ENCODE measurements around the gene GRAMD1A.
"Not testable (repeated sequence)": the region's sequence is repeated elsewhere in the genome, so short reads cannot be mapped to it uniquely, and the experiment has no call there.

GRAMD1A gene

DNA sequence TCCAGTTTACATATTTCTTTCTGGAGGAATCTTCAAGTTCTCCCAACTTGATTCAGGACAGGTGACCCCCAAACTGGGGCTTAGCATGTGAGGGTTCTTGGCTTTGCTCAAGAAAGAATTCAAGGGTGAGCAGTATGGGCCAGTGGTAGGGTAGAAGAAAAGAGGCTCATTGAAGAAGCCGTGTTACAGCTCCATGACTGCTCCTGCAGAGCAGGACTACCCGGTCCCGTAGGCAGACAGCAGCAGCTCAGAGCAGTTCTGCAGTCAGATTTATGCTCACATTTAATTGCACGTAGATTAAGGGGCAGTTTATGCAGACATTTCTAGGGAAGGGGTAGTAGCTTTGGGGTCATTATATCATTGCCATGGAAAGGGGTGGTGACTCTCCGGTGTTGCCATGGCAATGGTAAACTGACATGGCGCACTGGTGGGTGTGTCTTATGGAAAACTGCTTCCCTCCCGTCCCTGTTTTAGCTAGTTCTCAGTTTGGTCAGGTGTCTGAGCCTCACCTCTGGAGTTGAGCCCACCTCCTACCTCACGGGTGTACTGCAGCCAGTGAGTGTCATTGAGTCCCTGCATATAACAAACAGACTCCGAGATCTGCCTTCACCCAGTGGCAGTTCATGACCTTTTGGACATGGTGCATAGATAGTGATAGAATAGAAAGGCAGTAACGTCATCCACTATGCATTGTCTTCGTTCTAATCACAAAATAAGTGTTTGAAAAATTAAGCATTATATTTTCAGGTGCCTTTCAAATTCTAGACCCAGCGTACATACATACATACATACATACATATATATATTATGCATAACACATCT is 20.1 kb upstream of the GRAMD1A start:
- DNase-seq (ENCODE audit: low read depth in 2 of 2): no peak

DNA sequence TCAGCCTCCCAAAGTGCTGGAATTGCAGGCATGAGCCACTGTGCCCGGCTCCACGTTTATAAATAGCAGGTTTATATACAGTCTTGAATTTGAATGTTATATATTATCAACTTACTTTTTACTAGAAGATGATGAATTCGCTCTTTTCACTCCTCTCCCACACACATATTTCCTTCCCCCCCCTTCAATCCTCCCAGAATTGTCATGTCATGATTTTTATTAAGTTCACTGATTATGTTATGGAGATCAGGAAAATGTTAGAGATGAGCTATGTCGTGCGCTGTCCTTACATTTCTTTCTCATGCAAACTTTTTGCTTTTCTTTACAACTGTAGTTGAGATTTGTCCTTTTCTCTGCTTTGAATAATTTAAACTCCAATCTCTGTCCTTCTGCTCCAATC is 17.8 kb upstream of the GRAMD1A start:
- no peak for DNase-seq (ENCODE audit: low read depth in 2 of 2)

GRCh38 chr19:34983786-34984185 is 16.3 kb upstream of the GRAMD1A start:
- no peak for DNase-seq (ENCODE audit: low read depth in 2 of 2)

GRCh38 chr19:34984287-34984686 is 15.8 kb upstream of the GRAMD1A start:
- DNase-seq (ENCODE audit: low read depth in 2 of 2): no peak

- no peak for DNase-seq (ENCODE audit: low read depth in 2 of 2)
Measured at GRCh38 chr19:34985249-34986022, 14.7 kb upstream of the GRAMD1A start.

DNA sequence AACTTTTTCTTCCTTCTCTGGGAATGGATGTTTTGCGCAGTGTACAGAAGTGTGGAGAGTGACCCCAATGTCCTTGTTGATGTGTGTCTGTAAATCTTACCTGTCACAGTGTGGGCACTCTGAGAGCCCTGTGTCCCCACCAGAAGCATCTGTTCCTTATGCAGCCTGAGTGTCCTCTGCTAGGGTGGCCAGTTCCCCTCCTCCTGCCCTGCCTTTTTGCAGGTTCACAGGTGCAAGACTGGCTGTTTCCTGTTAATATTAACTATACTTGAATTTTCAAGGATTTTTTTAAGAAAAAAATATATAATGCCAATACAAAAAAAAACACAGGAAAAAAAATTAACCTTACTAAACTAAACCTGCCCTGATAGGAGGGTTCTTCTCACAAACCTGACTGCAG is 12.0 kb upstream of the GRAMD1A start:
- DNase-seq (ENCODE audit: low read depth in 2 of 2): no peak

- no peak for DNase-seq (ENCODE audit: low read depth in 2 of 2)
Measured at GRCh38 chr19:34989298-34989697, 10.8 kb upstream of the GRAMD1A start.

DNA sequence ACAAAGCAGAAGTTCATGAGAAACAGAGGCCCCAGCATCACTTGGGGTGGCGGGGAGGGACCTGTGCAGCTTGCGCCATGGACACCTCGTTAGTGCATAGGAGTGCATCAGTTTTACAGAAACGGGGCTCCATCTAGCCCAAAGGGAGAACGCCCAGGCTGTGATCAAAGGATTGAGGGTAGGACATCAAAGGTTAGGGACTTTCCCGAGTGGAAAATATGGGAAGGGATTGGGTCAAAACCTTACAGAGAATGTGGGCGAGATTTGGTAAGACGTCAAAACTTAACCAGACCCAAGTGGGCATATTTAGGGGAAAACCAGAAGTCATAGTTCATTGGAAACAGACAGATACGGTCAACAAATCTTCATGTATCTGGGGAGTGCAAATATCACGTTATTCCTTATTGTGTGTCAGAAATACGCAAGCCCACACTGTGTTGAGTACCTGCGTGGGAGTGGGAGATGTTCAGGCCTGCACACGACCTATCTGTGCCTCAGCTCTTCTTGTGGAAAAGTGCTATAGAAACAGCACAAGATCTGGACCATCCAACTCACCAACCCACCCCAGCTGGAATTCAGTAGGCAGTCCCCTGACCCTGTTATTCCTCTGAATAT is 9.4 kb upstream of the GRAMD1A start:
- peak; percentile 61 to 62 for DNase-seq (ENCODE audit: low read depth in 2 of 2)

GRCh38 chr19:34991542-34992333 is 8.4 kb upstream of the GRAMD1A start:
- DNase-seq (ENCODE audit: low read depth in 2 of 2): no peak

- not testable (repeated sequence) for DNase-seq (ENCODE audit: low read depth in 2 of 2)
Measured at GRCh38 chr19:34992582-34992981, 7.5 kb upstream of the GRAMD1A start.

DNA sequence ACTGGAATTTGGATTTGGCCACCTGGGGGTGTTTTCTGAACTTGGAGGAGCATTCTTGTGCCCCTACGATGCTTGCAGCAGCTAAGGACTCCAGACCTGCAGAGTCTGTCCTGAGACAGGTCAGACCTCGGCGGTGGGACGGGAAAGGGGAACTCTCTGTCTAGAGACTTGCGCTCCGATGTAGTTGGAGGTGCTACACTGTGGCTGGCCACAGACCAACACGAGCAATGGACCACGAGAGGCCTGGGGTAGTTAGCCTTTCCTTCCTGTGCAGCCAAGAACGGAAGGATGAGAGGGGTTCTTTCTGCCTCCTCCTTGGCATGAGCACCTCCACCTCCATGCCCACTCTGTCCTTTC is 5.9 kb upstream of the GRAMD1A start:
- DNase-seq (ENCODE audit: low read depth in 2 of 2): no peak

- DNase-seq (ENCODE audit: low read depth in 2 of 2): no peak
Measured at GRCh38 chr19:34994643-34995541, 5.2 kb upstream of the GRAMD1A start.

- no peak for DNase-seq (ENCODE audit: low read depth in 2 of 2)
Measured at GRCh38 chr19:34995551-34995950, 4.6 kb upstream of the GRAMD1A start.

- no peak for DNase-seq (ENCODE audit: low read depth in 2 of 2)
Measured at GRCh38 chr19:34997071-34997617, 3.0 kb upstream of the GRAMD1A start.

DNA sequence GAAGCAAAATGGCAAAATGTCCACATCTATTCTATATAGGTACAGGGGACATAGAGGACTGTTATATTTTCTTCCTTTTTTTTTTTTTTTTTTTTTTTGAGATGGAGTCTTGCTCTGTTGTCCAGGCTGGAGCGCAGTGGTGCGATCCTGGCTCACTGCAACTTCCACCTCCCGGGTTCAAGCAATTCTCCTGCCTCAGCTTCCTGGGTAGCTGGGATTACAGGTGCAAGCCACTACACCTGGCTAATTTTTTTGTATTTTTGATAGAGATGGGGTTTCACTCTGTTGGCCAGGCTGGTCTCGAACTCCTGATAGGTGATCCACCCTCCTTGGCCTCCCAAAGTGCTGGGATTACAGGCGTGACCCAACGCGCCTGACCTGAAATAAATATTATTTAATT is 1.9 kb upstream of the GRAMD1A start:
- DNase-seq (ENCODE audit: low read depth in 2 of 2): not testable (repeated sequence)

DNA sequence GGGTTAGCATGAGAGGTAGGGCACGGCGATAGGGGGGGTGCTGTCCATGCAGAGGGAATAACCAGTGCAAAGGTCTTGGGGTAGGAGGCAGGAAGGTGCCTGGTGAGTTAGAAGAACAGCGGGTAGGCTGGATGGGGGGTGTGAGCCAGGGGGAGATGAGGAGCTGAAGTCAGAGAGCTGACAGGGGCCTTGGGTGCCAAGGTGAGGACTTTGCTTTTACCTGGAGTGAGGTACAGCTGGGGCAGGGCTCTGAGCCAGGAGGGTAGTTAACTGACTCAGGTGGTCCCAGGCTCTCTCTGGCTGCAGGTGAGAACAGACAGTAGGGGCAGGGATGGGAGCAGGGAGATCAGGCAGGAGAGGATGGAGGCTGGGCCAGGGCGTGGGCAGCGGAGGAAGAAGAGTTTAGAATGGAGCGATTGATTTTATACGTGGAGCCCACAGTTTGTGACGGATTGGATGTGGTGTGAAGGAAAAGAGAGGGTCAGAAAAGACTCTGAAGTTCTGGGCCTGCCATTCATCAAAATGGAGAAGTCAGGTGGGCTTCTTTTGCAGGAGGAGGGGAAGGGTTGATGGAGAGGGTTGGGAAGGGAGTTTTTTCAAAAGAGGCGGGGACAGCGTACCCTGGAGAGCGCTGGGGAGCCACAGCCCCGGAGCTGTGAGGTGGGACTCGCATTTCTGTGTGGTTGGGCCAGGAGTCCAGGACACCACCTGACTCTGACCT is 1.2 kb upstream of the GRAMD1A start:
- no peak for DNase-seq (ENCODE audit: low read depth in 2 of 2)

GRCh38 chr19:35000338-35000646 is 169 bp downstream of the GRAMD1A start:
- no peak for DNase-seq (ENCODE audit: low read depth in 2 of 2)

GRCh38 chr19:35000647-35001501 is 751 bp downstream of the GRAMD1A start:
- DNase-seq (ENCODE audit: low read depth in 2 of 2): peak; percentile 44 to 54

DNA sequence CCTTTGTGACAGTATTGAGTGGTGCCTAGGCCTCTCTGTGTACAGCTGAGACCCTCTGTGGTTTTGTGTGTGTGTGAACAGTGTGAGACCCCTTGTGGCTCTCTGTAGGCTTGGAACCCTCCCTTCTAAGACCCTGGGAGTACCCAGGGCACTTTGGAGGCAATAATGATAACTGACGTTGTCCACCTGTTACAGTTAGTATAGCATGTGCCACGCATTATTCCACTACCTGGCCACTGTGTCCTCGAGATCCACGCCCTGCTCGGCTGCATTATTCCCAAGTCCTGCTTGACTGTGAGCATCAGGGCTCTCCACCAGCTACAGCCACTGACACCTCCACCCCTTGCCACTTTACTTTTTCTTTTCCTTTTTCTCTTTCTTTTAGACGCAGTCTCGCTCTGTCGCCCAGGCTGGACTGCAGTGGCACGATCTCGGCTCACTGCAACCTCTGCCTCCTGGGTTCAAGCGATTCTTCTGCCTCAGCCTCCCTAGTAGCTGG is 2.0 kb downstream of the GRAMD1A start:
- no peak for DNase-seq (ENCODE audit: low read depth in 2 of 2)
